Urinary bladder (tissue), 4 donors: ENCODE measurements around the gene AHSG. TPM values are rescaled to one million over a fixed set of nuclear protein-coding genes. Genes with fewer than 3 reads are reported as not detected.
"Not testable (repeated sequence)": the region's sequence is repeated elsewhere in the genome, so short reads cannot be mapped to it uniquely, and the experiment has no call there.

Source experiments
- DNase-seq: peaks from one replicate; pipeline ENCODE4 v3.0.0-alpha.2; 2015; ENCODE audit errors: extremely low spot score
- H3K27ac ChIP-seq: one replicate; pipeline ENCODE4 v1.5.1; 2013; ENCODE audit warnings: low read depth, mild to moderate bottlenecking, moderate library complexity
- H3K36me3 ChIP-seq: one replicate; pipeline ENCODE4 v1.6.1; 2013; ENCODE audit warnings: mild to moderate bottlenecking, moderate library complexity; ENCODE audit not compliant: insufficient read depth
- H3K4me1 ChIP-seq: one replicate; pipeline ENCODE4 v1.6.1; 2013; ENCODE audit warnings: mild to moderate bottlenecking, moderate library complexity; ENCODE audit not compliant: insufficient read depth
- H3K4me3 ChIP-seq: one replicate; pipeline ENCODE4 v1.5.1; 2013; ENCODE audit warnings: low read depth, low read length
- WGBS: extraction: QIAGEN DNeasy Blood & Tissue Kit; methylation state at CpG from one replicate; pipeline ENCODE4 v1.1.7; 2013; 5-methylcytosine and 5-hydroxymethylcytosine counted together
- polyA plus RNA-seq: library from polyadenylated mRNA; stranded (reverse); fragments of 200-250 nt; gene quantifications from one replicate; pipeline ENCODE4 v1.2.3, GENCODE V29; 2013
- total RNA-seq: library from RNA; depleted of rRNA; stranded (reverse); fragments of >200 nt; gene quantifications from one replicate; pipeline ENCODE4 v1.2.3, GENCODE V29; 2014
- donor health status: healthy with polysubstance abuse.
- donor health status: healthy.

The AHSG gene
- total and polyA plus RNA-seq, 2 donors = 0.26 to 0.71 TPM

- Histone ChIP-seq H3K36me3 (no peaks in the 10 kb centered on the region), H3K27ac (no peak overlapping the region), H3K4me1 (no peaks in the 10 kb centered on the region), H3K4me3 (no peak overlapping the region)
- no peak for DNase-seq
These were observed 20.6 kb downstream of the AHSG start for GRCh38 chr3:186633481-186633880.

GRCh38 chr3:186634207-186634606, 21.3 kb downstream of the AHSG start:
- WGBS = 91% methylated on average over 5 of the region's 5 CpGs
- H3K27ac ChIP-seq, H3K36me3 ChIP-seq, DNase-seq, H3K4me1 ChIP-seq, H3K4me3 ChIP-seq: not testable (repeated sequence)

GRCh38 chr3:186635532-186635931, 22.7 kb downstream of the AHSG start:
- H3K4me1 ChIP-seq = no peaks in the 10 kb centered on the region
- DNase-seq = no peak
- no peak overlapping the region for H3K27ac ChIP-seq
- no peaks in the 10 kb centered on the region for H3K36me3 ChIP-seq
- no peak overlapping the region for H3K4me3 ChIP-seq
- 85% methylated on average over 3 of the region's 3 CpGs for WGBS

- DNase-seq = no peak
- Histone ChIP-seq H3K36me3 (no peaks in the 10 kb centered on the region), H3K4me1 (no peaks in the 10 kb centered on the region), H3K27ac (no peak overlapping the region), H3K4me3 (no peak overlapping the region)
- WGBS = 67% methylated on average over 7 of the region's 7 CpGs
These were observed 23.7 kb downstream of the AHSG start for GRCh38 chr3:186636536-186636935.

GRCh38 chr3:186637686-186638085, 24.8 kb downstream of the AHSG start:
- DNase-seq = no peak
- Histone ChIP-seq H3K4me1 (no peaks in the 10 kb centered on the region), H3K4me3 (no peak overlapping the region), H3K36me3 (no peaks in the 10 kb centered on the region), H3K27ac (no peak overlapping the region)
- 70% methylated on average over 3 of the region's 3 CpGs for WGBS

GRCh38 chr3:186638259-186638658, 25.4 kb downstream of the AHSG start:
- Histone ChIP-seq H3K4me3 (no peak overlapping the region), H3K27ac (no peak overlapping the region), H3K36me3 (no peaks in the 10 kb centered on the region), H3K4me1 (no peaks in the 10 kb centered on the region)
- WGBS = 75% methylated on average over 2 of the region's 2 CpGs
- no peak for DNase-seq

GRCh38 chr3:186639778-186640472, 27.1 kb downstream of the AHSG start, which contains the start of gene FETUB:
FETUB (plus strand) TSS chr3:186640399; CDS start chr3:186640461, 62 bp downstream.
- Histone ChIP-seq H3K36me3 (no peaks in the 10 kb centered on the region), H3K4me1 (no peaks in the 10 kb centered on the region), H3K27ac (no peak within 1 kb of the TSS), H3K4me3 (no peak within 1 kb of the TSS)
- DNase-seq = no peak
- WGBS = 84% methylated on average over 1 of the region's 1 CpG

GRCh38 chr3:186640473-186640818, 27.6 kb downstream of the AHSG start:
- no peak overlapping the region for H3K27ac ChIP-seq

GRCh38 chr3:186640929-186641328, 28.1 kb downstream of the AHSG start:
- Histone ChIP-seq H3K4me3 (no peak overlapping the region), H3K27ac (no peak overlapping the region)

More at GRCh38 chr3:186640473-186640818, 27.6 kb downstream of the AHSG start:
- H3K4me3 ChIP-seq = no peak overlapping the region
- 53% methylated on average over 9 of the region's 9 CpGs for WGBS
- no peak for DNase-seq
- H3K4me1 ChIP-seq = no peaks in the 10 kb centered on the region
- H3K36me3 ChIP-seq = no peaks in the 10 kb centered on the region

GRCh38 chr3:186642014-186642413, 29.2 kb downstream of the AHSG start:
- 43% methylated on average over 3 of the region's 3 CpGs for WGBS
- H3K4me3 ChIP-seq = no peak overlapping the region
- H3K36me3 ChIP-seq = no peaks in the 10 kb centered on the region
- no peak overlapping the region for H3K27ac ChIP-seq
- no peak for DNase-seq
- no peaks in the 10 kb centered on the region for H3K4me1 ChIP-seq

More at GRCh38 chr3:186640929-186641328, 28.1 kb downstream of the AHSG start:
- no peak for DNase-seq
- Histone ChIP-seq H3K36me3 (no peaks in the 10 kb centered on the region), H3K4me1 (no peaks in the 10 kb centered on the region)

GRCh38 chr3:186643493-186643892, 30.6 kb downstream of the AHSG start:
- Histone ChIP-seq H3K36me3 (no peaks in the 10 kb centered on the region), H3K4me1 (no peaks in the 10 kb centered on the region), H3K4me3 (no peak overlapping the region), H3K27ac (no peak overlapping the region)
- DNase-seq = no peak
- WGBS = 64% methylated on average over 1 of the region's 1 CpG

GRCh38 chr3:186644683-186645082, 31.8 kb downstream of the AHSG start:
- Histone ChIP-seq H3K4me3 (no peak overlapping the region), H3K27ac (no peak overlapping the region), H3K4me1 (no peaks in the 10 kb centered on the region), H3K36me3 (no peaks in the 10 kb centered on the region)
- WGBS = 70% methylated on average over 3 of the region's 3 CpGs
- no peak for DNase-seq

- Histone ChIP-seq H3K36me3 (no peaks in the 10 kb centered on the region), H3K4me3 (no peak overlapping the region), H3K4me1 (no peaks in the 10 kb centered on the region), H3K27ac (no peak overlapping the region)
- WGBS = 86% methylated on average over 4 of the region's 4 CpGs
- DNase-seq = no peak
These were observed 33.2 kb downstream of the AHSG start for GRCh38 chr3:186646106-186646505.

- no peak for DNase-seq
- H3K4me1 ChIP-seq = no peaks in the 10 kb centered on the region
- no peaks in the 10 kb centered on the region for H3K36me3 ChIP-seq
- no peak overlapping the region for H3K4me3 ChIP-seq
- H3K27ac ChIP-seq = no peak overlapping the region
- 83% methylated on average over 1 of the region's 1 CpG for WGBS
These were observed 34.0 kb downstream of the AHSG start for GRCh38 chr3:186646841-186647240.

GRCh38 chr3:186648851-186649250, 36.0 kb downstream of the AHSG start:
- WGBS = 81% methylated on average over 1 of the region's 1 CpG
- no peaks in the 10 kb centered on the region for H3K4me1 ChIP-seq
- no peak for DNase-seq
- H3K27ac ChIP-seq = no peak overlapping the region
- H3K36me3 ChIP-seq = no peaks in the 10 kb centered on the region
- H3K4me3 ChIP-seq = no peak overlapping the region
